HepG2 (cell line): ENCODE results near the gene CAMK2A.
A peak's percentile ranks its signal among the peaks of the same experiment; 100 is the strongest.

Experiments
- EED ChIP-seq: sonication (generic); formaldehyde crosslinking; IDR thresholded peaks from 2 replicates; pipeline ENCODE4 v1.5.0; 2020; ENCODE audit warnings: mild to moderate bottlenecking, missing genetic modification reagents
- FOXP1 ChIP-seq, 2 experiments: fragments of 450-650 bp in 1 of 2; IDR thresholded peaks; 2 replicates each; pipeline ENCODE4 v1.6.1; 2017 to 2018; ENCODE audit warnings: antibody characterized with exemption in 1 of 2
- HES4 ChIP-seq: sonication (generic); formaldehyde crosslinking; IDR thresholded peaks from 2 replicates; pipeline ENCODE4 v1.9.0; 2021; ENCODE audit warnings: mild to moderate bottlenecking, missing genetic modification reagents, borderline replicate concordance
- KLF9 ChIP-seq: IDR thresholded peaks from 2 replicates; pipeline ENCODE4 v1.6.1; 2016; ENCODE audit warnings: low read depth
- NRL ChIP-seq: sonication (generic); formaldehyde crosslinking; IDR thresholded peaks from 2 replicates; pipeline ENCODE4 v1.5.0; 2020; ENCODE audit warnings: missing genetic modification reagents, mild to moderate bottlenecking, moderate library complexity, borderline replicate concordance
- ZBTB7A ChIP-seq: sonication (generic); formaldehyde crosslinking; IDR thresholded peaks from 2 replicates; pipeline ENCODE4 v1.8.0; 2022; ENCODE audit warnings: mild to moderate bottlenecking, missing genetic modification reagents
- ZNF879 ChIP-seq: sonication (generic); formaldehyde crosslinking; IDR thresholded peaks from 2 replicates; pipeline ENCODE4 v1.8.1; 2023; ENCODE audit warnings: missing genetic modification reagents
- TF ChIP-seq, protein P1 (sequence below): sonication (generic); formaldehyde crosslinking; IDR thresholded peaks from 2 replicates; pipeline ENCODE4 v1.5.0; 2020; ENCODE audit warnings: mild to moderate bottlenecking, missing genetic modification reagents, moderate library complexity
- TF ChIP-seq, protein P2 (sequence below), 2 experiments: IDR thresholded peaks; 2 replicates each; pipeline ENCODE4 v1.6.1; 2011 to 2012; ENCODE audit warnings: low read length in 2 of 2, borderline replicate concordance in 1 of 2, low read depth in 1 of 2, mild to moderate bottlenecking in 1 of 2, moderate library complexity in 1 of 2

- no peak for TF ChIP-seq ZBTB7A
- no peak for TF ChIP-seq FOXP1 (IDR thresholded peaks at IDR 0.05)
- TF ChIP-seq FOXP1 (CRISPR knock-in tag; IDR thresholded peaks at IDR 0.05), result no peak
- TF ChIP-seq KLF9 (CRISPR knock-in tag), result no peak
- TF ChIP-seq, protein P1, sequence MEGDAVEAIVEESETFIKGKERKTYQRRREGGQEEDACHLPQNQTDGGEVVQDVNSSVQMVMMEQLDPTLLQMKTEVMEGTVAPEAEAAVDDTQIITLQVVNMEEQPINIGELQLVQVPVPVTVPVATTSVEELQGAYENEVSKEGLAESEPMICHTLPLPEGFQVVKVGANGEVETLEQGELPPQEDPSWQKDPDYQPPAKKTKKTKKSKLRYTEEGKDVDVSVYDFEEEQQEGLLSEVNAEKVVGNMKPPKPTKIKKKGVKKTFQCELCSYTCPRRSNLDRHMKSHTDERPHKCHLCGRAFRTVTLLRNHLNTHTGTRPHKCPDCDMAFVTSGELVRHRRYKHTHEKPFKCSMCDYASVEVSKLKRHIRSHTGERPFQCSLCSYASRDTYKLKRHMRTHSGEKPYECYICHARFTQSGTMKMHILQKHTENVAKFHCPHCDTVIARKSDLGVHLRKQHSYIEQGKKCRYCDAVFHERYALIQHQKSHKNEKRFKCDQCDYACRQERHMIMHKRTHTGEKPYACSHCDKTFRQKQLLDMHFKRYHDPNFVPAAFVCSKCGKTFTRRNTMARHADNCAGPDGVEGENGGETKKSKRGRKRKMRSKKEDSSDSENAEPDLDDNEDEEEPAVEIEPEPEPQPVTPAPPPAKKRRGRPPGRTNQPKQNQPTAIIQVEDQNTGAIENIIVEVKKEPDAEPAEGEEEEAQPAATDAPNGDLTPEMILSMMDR, result peak; percentile 33
- TF ChIP-seq HES4 (CRISPR knock-in tag), result no peak
- TF ChIP-seq, protein P2, sequence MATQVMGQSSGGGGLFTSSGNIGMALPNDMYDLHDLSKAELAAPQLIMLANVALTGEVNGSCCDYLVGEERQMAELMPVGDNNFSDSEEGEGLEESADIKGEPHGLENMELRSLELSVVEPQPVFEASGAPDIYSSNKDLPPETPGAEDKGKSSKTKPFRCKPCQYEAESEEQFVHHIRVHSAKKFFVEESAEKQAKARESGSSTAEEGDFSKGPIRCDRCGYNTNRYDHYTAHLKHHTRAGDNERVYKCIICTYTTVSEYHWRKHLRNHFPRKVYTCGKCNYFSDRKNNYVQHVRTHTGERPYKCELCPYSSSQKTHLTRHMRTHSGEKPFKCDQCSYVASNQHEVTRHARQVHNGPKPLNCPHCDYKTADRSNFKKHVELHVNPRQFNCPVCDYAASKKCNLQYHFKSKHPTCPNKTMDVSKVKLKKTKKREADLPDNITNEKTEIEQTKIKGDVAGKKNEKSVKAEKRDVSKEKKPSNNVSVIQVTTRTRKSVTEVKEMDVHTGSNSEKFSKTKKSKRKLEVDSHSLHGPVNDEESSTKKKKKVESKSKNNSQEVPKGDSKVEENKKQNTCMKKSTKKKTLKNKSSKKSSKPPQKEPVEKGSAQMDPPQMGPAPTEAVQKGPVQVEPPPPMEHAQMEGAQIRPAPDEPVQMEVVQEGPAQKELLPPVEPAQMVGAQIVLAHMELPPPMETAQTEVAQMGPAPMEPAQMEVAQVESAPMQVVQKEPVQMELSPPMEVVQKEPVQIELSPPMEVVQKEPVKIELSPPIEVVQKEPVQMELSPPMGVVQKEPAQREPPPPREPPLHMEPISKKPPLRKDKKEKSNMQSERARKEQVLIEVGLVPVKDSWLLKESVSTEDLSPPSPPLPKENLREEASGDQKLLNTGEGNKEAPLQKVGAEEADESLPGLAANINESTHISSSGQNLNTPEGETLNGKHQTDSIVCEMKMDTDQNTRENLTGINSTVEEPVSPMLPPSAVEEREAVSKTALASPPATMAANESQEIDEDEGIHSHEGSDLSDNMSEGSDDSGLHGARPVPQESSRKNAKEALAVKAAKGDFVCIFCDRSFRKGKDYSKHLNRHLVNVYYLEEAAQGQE (IDR thresholded peaks at IDR 0.05; ENCODE audit: borderline replicate concordance in 1 of 2, low read depth in 1 of 2, low read length in 2 of 2), result no peak
- TF ChIP-seq EED (CRISPR knock-in tag), result no peak
- TF ChIP-seq ZNF879 (CRISPR knock-in tag), result no peak
- TF ChIP-seq NRL, result no peak
Observed at GRCh38 chr5:150214289-150214688, 75.3 kb downstream of the CAMK2A start.
